KMS-11 (cell line): Measurements from ENCODE around the gene SAMD14.

Source experiments
- H2AFZ ChIP-seq: fragments of 200-600 bp; sonication (generic); 2 replicates; pipeline ENCODE4 v1.6.1; 2016; ENCODE audit warnings: antibody characterized with exemption, mixed run types, low read depth
- H3K27ac ChIP-seq: fragments of 200-600 bp; sonication (generic); 2 replicates; pipeline ENCODE4 v1.6.1; 2016; ENCODE audit warnings: mild to moderate bottlenecking, mixed run types
- H3K27me3 ChIP-seq: fragments of 200-600 bp; sonication (generic); 2 replicates; pipeline ENCODE4 v1.6.1; 2017; ENCODE audit warnings: mild to moderate bottlenecking, low read depth, mixed run types, moderate library complexity; ENCODE audit not compliant: insufficient read depth
- H3K36me3 ChIP-seq: fragments of 200-600 bp; sonication (generic); 2 replicates; pipeline ENCODE4 v1.6.1; 2017; ENCODE audit warnings: mild to moderate bottlenecking, mixed run types; ENCODE audit not compliant: insufficient read depth
- H3K4me1 ChIP-seq: fragments of 200-600 bp; sonication (generic); 2 replicates; pipeline ENCODE4 v1.6.1; 2016; ENCODE audit warnings: mild to moderate bottlenecking, low read depth, mixed run types; ENCODE audit not compliant: poor library complexity, severe bottlenecking
- H3K4me2 ChIP-seq: fragments of 200-600 bp; sonication (generic); 2 replicates; pipeline ENCODE4 v1.7.0; 2016; ENCODE audit warnings: mild to moderate bottlenecking, mixed run types
- H3K4me3 ChIP-seq: fragments of 200-600 bp; sonication (generic); IDR thresholded peaks from 2 replicates; pipeline ENCODE4 v1.6.1; 2017; ENCODE audit warnings: low read depth, low read length, mixed read lengths; ENCODE audit not compliant: insufficient read depth
- H3K79me2 ChIP-seq: fragments of 200-600 bp; sonication (generic); 2 replicates; pipeline ENCODE4 v1.6.1; 2016; ENCODE audit warnings: low read depth, mixed run types; ENCODE audit not compliant: insufficient read depth
- H3K9ac ChIP-seq: fragments of 200-600 bp; sonication (generic); 2 replicates; pipeline ENCODE4 v1.6.1; 2016; ENCODE audit warnings: mild to moderate bottlenecking, mixed run types
- H4K20me1 ChIP-seq: fragments of 200-600 bp; sonication (generic); 2 replicates; pipeline ENCODE4 v1.6.1; 2016; ENCODE audit warnings: mild to moderate bottlenecking, mixed run types; ENCODE audit not compliant: insufficient read depth
- CTCF ChIP-seq: fragments of 200-600 bp; sonication (generic); conservative IDR thresholded peaks from 2 replicates; pipeline ENCODE4 v1.6.1; 2017; ENCODE audit warnings: low read depth, mild to moderate bottlenecking, antibody characterized with exemption, low read length, moderate library complexity, mixed read lengths

Gene SAMD14

GRCh38 chr17:50074227-50074626 lies 55.7 kb downstream of the SAMD14 start:
- no peak overlapping the region for H3K4me3 ChIP-seq
- H3K36me3 ChIP-seq = no peaks in the 10 kb centered on the region
- H2AFZ ChIP-seq = no peak overlapping the region
- no peak overlapping the region for H3K9ac ChIP-seq
- TF ChIP-seq CTCF = no peak
- no peak overlapping the region for H3K27ac ChIP-seq
- H3K4me1 ChIP-seq = peaks cover under 1% of the 10 kb centered on the region
- no peak overlapping the region for H3K4me2 ChIP-seq
- no peaks in the 10 kb centered on the region for H3K79me2 ChIP-seq
- H3K27me3 ChIP-seq = no peaks in the 10 kb centered on the region
- no peaks in the 10 kb centered on the region for H4K20me1 ChIP-seq

GRCh38 chr17:50072925-50073324 lies 57.0 kb downstream of the SAMD14 start:
- H3K27ac ChIP-seq = no peak overlapping the region
- TF ChIP-seq CTCF = no peak
- no peak overlapping the region for H3K4me2 ChIP-seq
- H2AFZ ChIP-seq = no peak overlapping the region
- no peaks in the 10 kb centered on the region for H3K79me2 ChIP-seq
- no peaks in the 10 kb centered on the region for H3K36me3 ChIP-seq
- H3K9ac ChIP-seq = no peak overlapping the region
- no peaks in the 10 kb centered on the region for H4K20me1 ChIP-seq
- H3K4me3 ChIP-seq = no peak overlapping the region
- H3K4me1 ChIP-seq = no peaks in the 10 kb centered on the region
- H3K27me3 ChIP-seq = no peaks in the 10 kb centered on the region

- Histone ChIP-seq H3K9ac (no peak overlapping the region), H3K4me2 (no peak overlapping the region), H3K36me3 (no peaks in the 10 kb centered on the region), H3K27ac (no peak overlapping the region), H4K20me1 (no peaks in the 10 kb centered on the region), H3K4me1 (no peaks in the 10 kb centered on the region), H3K27me3 (no peaks in the 10 kb centered on the region), H3K4me3 (no peak overlapping the region), H3K79me2 (no peaks in the 10 kb centered on the region), H2AFZ (no peak overlapping the region)
- no peak for TF ChIP-seq CTCF
Observed at GRCh38 chr17:50072130-50072529, 57.8 kb downstream of the SAMD14 start.

GRCh38 chr17:50071692-50072091 lies 58.3 kb downstream of the SAMD14 start:
- Histone ChIP-seq H2AFZ (no peak overlapping the region), H3K9ac (no peak overlapping the region), H4K20me1 (no peaks in the 10 kb centered on the region), H3K27me3 (no peaks in the 10 kb centered on the region), H3K36me3 (no peaks in the 10 kb centered on the region), H3K4me2 (no peak overlapping the region), H3K79me2 (no peaks in the 10 kb centered on the region), H3K4me1 (no peaks in the 10 kb centered on the region), H3K4me3 (no peak overlapping the region), H3K27ac (no peak overlapping the region)
- no peak for TF ChIP-seq CTCF
